Activated T-cell treated with anti-CD3 and anti-CD28 coated beads, Interleukin-2, amount 50 U/mL, for 48 hours (primary cell): ENCODE measurements around the gene PRX.
"Not testable (repeated sequence)": the region's sequence is repeated elsewhere in the genome, so short reads cannot be mapped to it uniquely, and the experiment has no call there.

Experiments used
- DNase-seq, 2 experiments: peaks; one replicate each; pipeline ENCODE4 v3.0.0-alpha.2; 2020

The PRX gene

GRCh38 chr19:40432760-40433159, 19.6 kb upstream of the PRX start:
- DNase-seq = not testable (repeated sequence)

- DNase-seq = no peak
Observed at GRCh38 chr19:40431698-40432097, 18.5 kb upstream of the PRX start.

DNA sequence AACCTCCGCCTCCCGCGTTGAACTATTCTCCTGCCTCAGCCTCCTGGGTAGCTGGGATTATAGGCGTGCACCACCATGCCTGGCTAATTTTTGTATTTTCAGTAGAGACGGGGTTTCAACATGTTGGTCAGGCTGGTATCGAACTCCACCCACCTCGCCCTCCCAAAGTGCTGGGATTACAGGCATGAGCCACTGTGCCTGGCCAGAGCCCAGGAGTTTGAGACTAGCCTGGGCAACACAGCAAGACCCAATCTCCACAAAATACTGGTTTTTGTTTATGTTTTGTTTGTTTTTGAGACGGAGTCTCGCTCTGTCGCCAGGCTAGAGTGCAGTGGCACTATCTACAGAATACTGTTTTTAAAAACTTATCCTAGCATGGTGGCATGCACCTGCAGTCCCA, 17.1 kb upstream of the PRX start:
- not testable (repeated sequence) for DNase-seq

DNA sequence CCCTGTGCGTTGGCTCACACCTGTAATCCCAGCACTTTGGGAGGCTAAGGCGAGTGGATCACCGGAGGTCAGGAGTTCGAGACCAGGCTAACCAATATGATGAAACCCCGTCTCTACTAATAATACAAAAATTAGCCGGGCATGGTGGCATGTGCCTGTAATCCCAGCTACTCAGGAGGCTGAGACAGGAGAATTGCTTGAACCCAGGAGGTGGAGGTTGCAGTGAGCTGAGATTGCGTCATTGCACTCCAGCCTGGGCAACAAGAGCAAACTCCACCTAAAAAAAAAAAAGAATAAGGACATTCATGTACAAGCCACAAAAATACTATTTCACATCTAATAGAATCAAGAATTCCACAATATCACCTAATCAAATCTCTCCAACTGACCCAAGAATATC, 15.0 kb upstream of the PRX start:
- not testable (repeated sequence) for DNase-seq

- peak; percentile 100 for DNase-seq
Observed at GRCh38 chr19:40425450-40426287, 12.5 kb upstream of the PRX start, which contains the start of gene SERTAD1. TSS of gene SERTAD1 (minus strand) at chr19:40425992. CDS start at chr19:40423546, 2,446 bp downstream.

GRCh38 chr19:40424637-40425449, 11.7 kb upstream of the PRX start:
- peak in 1 of 2 experiments; percentile 46 for DNase-seq

DNA sequence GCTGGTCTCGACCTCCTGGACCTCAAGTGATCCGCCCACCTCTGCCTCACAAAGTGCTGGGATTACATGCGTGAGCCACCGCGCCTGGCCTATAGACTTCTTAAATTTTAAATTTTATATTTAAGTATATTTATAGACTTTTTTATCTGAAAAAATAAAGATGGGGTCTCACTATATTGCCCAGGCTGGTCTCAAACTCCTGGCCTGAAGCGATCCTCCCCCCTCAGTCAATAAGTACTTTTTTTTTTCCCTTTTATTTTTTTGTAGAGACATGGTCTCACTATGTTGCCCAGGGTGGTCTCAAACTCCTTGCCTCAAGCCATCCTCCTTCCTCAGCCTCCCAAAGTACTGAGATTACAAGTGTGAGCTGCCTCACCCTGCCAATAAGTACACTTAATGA, 10.8 kb upstream of the PRX start:
- DNase-seq = no peak

DNA sequence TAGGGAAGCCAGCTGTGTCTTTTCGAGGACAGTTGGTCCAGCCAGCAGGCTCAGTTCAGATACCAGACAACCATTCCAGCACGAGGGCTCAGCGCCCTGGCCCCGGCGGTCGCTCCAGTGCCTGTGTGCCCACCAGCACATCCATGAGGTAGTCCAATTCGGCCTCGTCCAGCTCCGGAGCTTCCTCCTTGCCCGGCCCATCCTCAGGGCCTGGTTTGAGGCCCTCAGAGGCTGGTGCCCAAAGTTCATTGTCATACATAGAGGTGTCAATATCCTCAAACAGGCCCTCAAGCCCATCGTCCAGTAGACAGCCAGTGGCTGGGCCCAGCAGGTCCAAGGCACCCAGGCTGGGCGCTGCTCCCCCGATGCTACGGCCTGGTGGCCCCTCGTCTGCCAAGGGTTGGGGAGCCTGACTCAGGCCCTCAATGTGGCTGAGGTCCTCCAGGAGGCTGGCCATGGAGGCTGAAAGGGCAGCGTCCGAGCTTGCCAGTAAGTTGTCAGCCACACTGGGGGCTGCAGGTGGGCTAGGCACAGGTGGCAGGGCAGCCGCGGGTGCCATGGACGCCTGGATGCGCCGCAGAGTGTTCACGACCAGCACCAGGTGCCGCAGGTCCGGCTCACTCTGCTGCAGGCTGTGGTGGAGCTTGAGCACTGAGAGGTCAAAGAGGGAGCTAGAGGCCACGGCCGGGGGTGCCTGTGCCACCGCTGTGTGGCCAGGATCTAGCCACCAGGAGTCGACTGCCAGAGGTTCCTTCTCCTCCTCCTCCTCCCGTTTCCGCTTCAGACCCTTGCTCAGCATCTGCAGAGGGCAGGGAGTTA, 9.8 kb upstream of the PRX start:
- DNase-seq = no peak

DNA sequence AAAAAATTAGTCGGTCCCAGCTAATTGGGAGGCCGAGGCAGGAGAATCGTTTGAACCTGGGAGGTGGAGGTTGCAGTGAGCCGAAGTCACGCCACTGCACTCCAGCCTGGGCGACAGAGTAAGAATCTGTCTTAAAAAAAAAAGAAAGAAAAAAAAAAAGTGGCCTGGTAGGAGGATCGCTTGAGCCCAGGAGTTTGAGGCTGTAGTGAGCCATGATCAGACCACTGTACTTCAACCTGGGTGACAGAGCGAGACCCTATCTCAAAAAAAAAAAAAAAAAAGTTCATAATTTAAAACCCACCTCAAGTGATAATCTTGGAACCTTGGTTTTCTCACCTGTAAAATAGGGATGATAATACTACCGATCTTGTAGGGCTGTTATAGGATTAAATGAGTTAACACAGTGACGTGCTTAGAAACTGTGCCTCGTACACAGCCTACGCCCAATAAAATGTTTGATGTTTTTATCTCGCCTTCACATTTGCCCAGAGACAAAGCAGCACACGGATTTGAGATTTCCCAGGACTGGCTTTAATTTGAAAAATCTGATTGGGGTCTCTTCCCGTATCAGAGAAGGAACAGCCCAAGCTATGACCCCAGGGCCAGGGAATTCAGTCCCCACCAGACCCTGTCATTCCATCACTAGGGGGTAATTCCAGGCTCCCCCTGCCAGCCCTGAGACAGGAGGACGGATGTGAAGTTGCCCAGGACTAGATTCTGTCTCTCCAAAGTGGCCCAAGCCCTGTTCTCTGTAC, 9.0 kb upstream of the PRX start:
- no peak for DNase-seq

DNA sequence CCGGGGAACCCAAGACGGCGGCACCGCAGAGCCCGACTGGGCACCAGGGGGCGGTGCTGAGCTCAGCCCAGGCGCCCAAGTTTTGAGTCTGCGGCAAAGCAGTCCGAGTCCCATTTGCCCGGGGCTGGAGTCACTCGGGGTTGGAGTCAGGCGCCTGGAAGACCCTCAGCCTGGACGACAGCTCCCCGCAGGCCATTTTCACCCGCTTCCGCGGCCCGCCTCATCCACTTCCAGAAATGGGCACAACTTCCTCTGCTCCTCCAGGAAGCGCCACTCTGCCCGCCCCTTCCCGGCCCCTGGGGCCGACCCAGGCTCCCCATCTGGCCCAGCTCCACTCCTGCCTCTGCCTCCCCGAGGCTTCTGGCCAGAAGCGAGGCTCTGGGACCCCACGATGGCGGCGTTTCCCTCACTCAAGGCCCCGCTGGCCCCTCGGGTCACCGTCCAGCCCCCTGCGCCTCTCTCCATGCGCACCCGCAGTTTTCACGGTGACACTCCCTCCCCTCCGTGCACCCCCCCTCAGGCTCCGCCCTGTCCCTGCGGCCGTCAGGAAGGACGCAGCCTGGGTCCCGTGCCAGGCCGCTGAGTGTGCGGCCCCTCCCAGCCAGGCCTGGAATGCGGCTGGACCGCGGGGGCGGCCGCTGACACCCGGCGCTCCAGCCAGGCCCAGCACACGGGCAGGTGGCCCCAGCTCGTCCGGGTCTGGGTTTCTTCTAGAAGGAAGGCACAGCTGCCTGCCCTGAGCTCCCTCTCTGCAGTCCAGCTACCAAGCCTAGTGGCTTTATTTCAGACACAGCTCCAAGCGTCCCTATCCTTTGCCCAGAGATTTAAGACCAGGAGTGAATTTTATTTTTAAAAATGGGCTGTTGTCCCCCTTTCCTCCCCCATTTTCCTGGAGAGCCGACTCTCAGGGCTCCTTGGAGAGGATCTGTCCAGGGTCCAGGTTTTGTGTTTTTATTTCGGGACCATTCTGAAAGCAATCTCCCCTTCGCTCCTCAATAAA, 7.9 kb upstream of the PRX start:
- DNase-seq = peak; percentile 85 to 88

- no peak for DNase-seq
Observed at GRCh38 chr19:40420451-40420765, 7.2 kb upstream of the PRX start.

DNA sequence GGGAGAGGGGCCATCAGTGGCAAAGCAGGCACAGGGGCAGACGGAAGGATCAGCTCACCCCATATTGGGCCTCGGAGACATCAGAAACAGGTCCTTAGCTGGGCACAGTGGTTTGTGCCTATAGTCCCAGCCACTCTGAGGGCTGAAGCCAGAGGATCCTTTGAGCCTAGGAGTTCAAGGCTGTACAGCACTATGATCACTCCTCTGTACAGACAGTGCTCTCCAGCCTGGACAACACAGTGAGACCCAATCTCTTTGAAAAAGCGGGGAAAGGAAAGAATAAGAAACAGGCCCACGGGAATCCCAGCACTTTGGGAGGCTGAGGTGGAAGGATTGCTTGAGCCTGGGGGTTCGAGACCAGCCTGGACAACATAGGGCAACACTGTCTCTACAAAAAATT, 6.6 kb upstream of the PRX start:
- DNase-seq = no peak

- no peak for DNase-seq
Observed at GRCh38 chr19:40419066-40419612, 6.0 kb upstream of the PRX start.

DNA sequence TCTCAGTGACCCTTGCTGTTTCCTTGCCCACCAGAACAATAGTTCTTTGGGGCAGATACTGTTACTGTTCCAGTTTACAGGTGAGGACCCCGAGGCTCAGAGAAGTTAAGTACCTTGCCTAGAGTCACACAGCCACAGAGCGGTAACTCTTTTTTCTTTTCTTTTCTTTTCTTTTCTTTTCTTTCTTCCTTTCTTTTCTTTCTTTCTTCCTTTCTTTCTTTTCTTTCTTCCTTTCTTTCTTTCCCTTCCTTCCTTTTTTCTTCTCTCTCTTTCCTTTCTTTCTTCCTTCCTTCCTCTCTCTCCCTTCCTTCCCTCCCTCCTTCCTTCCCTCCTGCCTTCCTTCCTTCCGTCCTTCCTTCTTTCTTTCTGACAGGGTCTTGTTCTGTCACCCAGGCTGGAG, 4.9 kb upstream of the PRX start:
- no peak for DNase-seq

- DNase-seq = no peak
Observed at GRCh38 chr19:40417643-40417981, 4.4 kb upstream of the PRX start.

GRCh38 chr19:40416918-40417642, 3.9 kb upstream of the PRX start:
- DNase-seq = peak in 1 of 2 experiments; percentile 46

- DNase-seq = no peak
Observed at GRCh38 chr19:40415768-40416167, 2.6 kb upstream of the PRX start.

DNA sequence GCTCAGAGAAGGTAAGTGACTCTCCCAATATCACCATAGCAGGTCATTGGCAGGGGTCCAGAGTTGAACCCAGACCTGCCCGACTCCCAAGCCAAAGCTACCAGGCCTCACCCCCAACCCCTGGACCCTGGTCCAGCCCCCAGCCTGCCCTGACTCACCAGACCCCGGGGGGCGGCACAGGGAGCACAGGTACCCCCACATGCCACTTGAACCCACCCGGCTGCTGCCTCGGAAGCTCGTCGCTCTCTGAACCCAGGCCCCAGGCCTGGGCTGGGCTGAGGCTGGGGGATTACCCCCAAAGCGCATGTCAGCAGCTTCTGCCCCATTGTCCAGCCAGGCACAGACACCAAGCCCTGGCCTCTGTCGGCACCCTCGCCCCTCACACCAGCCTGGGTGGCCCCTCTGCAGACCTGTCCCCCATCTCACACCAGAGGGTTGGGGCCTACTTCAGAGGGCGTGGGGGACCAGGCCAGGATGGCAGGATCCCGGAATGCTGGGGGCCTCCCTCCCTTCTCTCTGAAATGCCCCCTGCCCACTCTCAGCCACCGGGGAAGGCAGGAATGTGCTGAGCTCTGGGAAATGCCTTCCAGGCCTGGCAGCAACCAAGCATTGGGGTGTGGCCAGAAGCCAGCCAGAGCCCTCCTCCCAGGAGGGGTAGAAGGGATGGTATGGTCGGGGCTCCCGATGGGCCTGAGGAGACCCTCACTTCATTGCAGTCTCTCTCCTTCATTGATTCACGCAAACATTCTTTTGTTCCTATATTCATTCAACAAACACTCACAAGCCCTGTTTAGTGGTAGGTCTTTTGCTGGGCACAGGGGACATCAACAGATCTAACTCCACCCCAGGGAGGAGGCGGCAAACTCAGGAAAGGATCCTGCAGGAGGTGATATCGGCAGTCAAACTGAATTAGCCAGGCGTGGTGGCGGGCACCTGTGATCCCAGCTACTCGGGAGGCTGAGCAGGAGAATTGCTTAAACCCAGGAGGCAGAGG, 1.7 kb upstream of the PRX start:
- DNase-seq = no peak

DNA sequence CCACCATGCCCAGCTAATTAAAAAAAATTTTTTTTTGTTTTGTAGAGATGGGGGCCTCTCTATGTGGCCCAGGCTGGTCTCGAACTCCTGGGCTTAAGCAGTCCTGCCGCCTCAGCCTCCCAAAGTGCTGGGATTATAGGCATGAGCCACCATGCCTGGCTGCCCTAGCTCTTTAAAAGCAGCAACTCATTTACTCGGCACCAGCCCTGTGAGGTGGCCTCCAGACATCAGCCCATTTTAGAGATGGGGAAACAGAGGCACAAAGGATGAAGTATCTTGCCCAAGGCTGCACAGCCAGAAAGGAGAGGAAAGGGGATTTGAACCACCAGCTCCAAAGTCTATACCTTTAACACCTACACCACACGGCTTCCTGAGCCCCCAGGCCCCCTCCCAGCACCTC, 312 bp downstream of the PRX start:
- DNase-seq = no peak
